Stomach (tissue), 4 donors: ENCODE results near the gene KCNJ15.

Experiments
- CTCF ChIP-seq, 7 experiments: fragments of 450-650 bp in 4 of 7; fragments of 200-600 bp in 3 of 7; sonication (generic) in 3 of 7; IDR thresholded peaks; one replicate each; pipeline ENCODE4 v1.5.1; 2016 to 2019; ENCODE audit warnings: antibody characterized with exemption in 7 of 7, control low read depth in 2 of 7, mild to moderate bottlenecking in 1 of 7
- POLR2A ChIP-seq, 4 donors: fragments of 450-650 bp; IDR thresholded peaks; one replicate each; pipeline ENCODE4 v1.6.1; 2016; ENCODE audit warnings: antibody characterized with exemption in 4 of 4, control low read depth in 2 of 4, mild to moderate bottlenecking in 1 of 4, moderate library complexity in 1 of 4
- POLR2AphosphoS5 ChIP-seq, 3 donors: sonication (generic); formaldehyde crosslinking; IDR thresholded peaks; one replicate each; pipeline ENCODE4 v1.6.1; 2016; ENCODE audit warnings: antibody characterized with exemption in 3 of 3

- no peak for TF ChIP-seq POLR2A (IDR thresholded peaks at IDR 0.05)
- TF ChIP-seq CTCF (IDR thresholded peaks at IDR 0.05), result no peak
- no peak for TF ChIP-seq POLR2AphosphoS5 (IDR thresholded peaks at IDR 0.05)
Observed at GRCh38 chr21:38264571-38264970, 7.8 kb downstream of the KCNJ15 start.
